22Rv1 (cell line): ENCODE data around the gene RIPOR1.

Experiments
- CTCF ChIP-seq: fragments of 450-650 bp; IDR thresholded peaks from 2 replicates; pipeline ENCODE4 v1.5.1; 2017; ENCODE audit warnings: mild to moderate bottlenecking
- ZFX ChIP-seq: fragments of 450-650 bp; IDR thresholded peaks from 2 replicates; pipeline ENCODE4 v1.6.1; 2017; ENCODE audit warnings: antibody characterized with exemption, borderline replicate concordance

- no peak for TF ChIP-seq CTCF
- TF ChIP-seq ZFX: no peak
Measured at GRCh38 chr16:67563708-67564468, 35.3 kb downstream of the RIPOR1 start.
